NCI-H2227 treated with DMSO at 0.1 percent for 48 hours (cell line): ENCODE data around the gene DNAH6.

Experiments used
- DNase-seq: peaks from one replicate; lab custom pipeline; 2025; lab: John Stamatoyannopoulos, UW

The DNAH6 gene

DNA sequence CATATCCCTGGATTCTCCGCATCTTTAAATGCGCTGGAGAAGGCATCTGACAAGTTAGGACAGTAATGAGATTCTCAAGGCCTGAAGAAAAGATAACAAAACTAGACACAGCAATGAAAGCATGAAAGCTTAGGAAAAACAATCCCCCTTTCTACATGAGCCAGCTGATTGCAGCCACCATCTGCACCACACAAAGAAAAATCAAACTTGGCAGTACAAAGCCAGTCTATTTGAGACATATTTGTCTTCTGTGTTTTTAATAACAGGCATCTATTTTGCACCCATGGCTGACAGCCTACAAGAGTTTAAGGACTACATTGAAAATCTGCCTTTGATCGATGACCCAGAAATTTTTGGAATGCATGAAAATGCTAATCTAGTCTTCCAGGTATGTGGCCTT is 281.0 kb downstream of the DNAH6 start:
- DNase-seq = no peak

DNA sequence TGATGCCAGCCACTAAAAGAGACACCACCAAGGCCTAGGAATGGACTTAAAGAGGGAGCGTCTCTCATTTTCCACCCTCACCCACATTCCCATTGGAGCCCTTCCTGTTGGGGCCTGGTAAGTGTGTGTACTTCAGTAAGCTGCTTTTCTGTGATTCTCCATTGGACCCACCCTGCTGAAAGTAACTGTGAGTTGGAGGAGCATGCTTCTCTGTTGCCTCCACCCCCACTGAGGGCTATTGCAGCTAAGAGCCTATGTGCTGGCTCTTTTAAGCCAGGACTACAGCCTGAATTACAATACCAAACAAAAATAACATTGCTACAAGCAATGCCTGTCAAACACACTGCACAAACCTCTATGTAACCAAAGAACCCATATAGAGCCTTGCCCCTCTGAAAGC is 283.5 kb downstream of the DNAH6 start:
- DNase-seq = no peak

DNA sequence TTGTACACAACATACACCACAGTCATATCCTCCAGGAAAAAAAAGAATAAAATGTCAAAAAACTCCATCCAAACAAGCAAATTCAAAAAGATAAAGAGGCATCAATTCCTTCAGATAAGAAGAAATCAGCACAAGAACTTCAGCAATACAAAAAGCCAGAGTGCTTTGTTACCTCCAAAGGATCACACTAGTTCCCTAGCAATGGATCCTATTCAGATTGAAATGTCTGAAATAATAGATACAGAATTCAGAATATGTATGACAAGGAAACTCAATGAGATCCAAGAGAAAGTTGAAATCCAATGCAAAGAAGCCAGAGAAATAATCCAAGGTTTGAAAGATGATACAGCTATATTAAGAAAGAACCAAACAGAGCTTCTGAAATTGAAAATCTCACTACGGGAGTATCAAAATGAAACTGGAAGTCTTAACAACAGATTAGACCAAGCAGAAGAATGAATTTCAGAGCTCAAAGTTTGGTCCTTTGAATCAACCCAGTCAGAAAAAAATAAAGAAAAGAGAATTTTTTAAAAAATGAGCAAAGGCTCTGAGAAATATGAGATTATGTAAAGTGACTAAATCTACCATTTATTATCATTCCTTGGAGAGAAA is 284.0 kb downstream of the DNAH6 start:
- DNase-seq = no peak

DNA sequence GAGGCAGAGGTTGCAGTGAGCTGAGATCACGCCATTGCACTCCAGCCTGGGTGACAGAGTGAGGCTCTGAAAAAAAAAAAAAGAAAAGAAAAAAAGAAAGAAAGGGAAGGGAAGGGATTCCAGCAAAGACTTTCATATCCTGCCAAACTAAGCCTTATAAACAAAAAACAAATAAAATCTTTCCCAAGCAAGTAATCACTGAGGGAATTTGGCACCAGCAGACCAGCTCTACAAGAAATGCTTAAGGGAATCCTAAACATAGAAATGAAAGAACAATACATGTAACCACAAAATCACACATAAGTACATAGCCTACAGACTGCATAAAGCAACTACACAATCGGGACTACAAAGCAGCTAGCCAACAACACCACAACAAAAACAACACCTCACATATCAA is 285.5 kb downstream of the DNAH6 start:
- no peak for DNase-seq

DNA sequence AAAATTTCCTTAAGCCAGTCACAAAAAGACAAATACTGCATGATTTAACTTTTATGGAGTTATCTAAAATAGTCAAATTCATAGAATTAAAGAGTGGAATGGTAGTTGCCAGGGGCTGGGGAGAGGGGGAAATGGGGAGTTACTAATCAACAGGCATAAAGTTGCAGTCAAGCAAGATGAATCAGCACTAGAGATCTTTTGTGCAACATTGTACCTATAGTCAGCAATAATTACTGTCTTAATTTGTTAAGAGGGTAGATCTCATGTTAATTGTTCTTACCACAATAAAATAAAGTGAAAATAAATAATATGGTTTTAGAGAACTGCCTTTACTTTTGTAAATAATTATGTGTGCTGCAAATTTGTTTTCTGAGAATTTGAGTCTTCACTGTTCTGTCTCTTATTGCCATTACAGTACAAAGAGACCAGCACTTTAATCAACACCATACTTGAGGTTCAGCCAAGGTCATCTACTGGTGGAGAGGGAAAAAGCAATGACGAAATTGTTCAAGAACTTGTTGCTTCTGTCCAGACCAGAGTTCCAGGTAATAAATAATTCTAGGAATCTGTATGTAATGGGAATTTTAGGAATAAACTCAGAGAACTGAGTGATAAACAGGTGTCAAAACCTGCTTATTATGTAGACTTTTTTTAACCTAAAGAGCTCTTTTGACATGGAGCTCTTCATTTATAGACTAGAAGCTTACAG is 289.1 kb downstream of the DNAH6 start:
- no peak for DNase-seq

DNA sequence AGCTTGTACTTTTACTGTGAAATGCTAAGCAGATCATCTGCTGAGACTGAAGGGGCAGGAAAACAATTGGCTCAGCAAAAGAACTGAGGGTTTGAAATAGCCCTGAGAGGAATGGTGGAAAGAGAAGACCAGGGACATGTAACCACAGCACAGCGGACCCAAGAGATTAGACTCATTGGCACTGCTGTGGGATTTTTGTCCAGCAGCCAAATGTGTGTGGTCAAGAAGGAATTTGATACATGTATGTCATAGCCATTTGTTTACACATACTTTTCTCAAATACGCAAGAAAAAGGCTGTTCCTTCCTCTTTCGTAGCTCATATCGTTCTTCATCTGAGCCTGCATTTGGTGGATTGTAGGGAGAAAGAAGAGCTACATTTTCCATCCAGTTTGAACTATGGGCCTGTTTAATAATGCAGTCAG is 290.8 kb downstream of the DNAH6 start:
- no peak for DNase-seq

DNA sequence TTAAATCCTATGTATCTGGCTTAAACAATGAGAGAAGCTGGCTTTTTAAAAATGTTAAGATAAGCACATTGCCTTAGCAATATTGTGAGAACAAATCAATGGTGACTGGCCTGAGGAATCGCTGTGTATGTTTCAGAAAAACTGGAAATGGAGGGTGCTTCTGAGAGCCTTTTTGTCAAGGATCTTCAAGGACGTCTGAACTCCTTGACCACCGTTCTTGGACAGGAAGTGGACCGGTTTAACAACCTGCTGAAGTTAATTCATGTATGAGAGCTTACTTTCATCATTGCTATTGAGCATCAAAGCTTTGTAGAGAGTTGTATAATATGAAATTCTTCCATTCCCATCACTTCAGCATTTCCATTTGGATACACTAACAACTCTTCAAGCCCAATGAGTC is 292.0 kb downstream of the DNAH6 start:
- DNase-seq = no peak

DNA sequence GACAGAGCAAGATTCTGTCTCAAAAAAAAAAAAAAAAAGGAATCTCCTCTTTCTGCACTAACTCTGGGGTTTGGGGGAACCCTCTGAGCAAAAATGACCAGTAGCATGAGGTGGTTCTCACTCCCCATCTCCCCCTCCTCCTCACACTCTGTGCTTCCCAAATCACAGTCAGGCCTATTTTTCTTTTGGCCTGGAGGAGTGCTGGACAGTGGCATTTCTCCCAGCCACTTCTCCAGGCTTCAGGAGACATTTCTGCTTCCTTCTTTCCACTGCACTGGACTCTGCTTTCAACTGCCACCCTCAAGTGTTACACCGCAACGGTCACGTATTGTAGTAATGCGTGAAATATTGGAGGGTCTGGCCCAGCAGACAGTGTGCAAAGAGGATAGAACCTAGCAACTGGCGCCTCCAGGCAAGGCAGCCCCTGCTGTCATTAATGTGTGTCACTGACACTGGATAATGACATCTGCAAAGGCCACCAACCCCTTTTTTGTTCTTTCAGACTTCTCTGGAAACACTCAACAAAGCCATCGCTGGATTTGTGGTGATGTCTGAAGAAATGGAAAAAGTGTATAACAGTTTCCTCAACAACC is 295.6 kb downstream of the DNAH6 start:
- DNase-seq = no peak

DNA sequence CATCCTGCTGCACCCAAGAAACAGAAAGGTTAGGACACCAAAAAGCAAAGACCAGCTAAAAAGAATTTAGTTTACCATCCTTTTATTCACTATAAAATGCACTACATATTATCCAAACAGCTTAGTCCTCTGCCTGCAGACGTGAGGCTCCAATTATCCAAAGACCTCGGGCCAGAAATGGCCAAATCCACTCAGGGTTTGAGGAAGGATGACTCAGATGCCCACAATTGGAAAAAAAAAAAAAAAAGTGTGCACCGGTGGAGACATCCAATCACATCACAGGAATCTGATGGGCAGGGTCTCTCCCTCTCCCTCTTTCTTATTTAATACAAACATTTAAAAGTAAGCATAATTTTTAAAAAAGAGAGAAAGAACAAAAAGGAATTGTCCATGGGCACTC is 298.8 kb downstream of the DNAH6 start:
- DNase-seq = no peak

DNA sequence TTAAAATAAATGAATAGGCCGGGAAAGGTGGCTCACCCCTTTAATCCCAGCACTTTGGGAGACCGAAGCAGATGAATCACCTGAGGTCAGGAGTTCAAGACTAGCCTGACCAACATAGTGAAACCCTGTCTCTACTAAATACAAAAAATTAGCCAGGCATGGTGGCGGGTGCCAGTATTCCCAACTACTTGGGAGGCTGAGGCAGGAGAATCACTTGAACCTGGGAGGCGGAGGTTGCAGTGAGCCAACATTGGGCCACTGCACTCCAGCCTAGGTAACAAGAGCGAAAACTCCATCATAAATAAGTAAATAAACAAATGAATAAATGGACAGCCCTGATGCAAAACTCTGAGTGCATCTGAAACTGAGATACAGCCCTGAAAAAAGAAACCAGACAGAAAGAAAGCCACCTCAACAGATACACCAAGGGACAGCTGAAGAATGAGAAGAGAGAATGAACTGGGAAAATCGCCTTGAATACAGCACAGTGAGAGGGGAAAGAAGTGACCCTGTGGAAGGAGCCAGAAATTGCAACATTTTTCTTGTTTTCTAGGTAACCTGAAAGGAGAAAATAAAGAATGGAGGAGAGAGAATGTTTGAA is 300.2 kb downstream of the DNAH6 start:
- DNase-seq = no peak

DNA sequence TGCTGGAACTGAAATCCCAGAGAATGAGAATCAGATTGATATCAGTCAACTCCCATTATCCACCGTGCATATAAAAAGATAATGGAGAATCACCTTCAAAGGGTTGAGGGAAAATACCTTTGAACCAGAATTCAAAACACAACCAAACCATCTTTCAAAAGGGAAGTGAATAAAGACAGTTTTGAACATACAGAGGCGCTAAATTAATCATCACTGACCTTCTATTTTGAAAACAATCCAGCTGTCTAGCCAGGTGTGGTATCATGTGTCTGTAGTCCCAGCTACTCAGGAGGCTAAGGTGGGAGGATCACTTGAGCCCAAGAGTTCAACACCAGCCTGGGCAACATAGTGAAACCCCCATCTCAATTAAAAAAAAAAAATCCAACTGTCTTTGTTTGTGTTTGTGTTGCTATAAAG is 300.9 kb downstream of the DNAH6 start:
- DNase-seq = no peak

DNA sequence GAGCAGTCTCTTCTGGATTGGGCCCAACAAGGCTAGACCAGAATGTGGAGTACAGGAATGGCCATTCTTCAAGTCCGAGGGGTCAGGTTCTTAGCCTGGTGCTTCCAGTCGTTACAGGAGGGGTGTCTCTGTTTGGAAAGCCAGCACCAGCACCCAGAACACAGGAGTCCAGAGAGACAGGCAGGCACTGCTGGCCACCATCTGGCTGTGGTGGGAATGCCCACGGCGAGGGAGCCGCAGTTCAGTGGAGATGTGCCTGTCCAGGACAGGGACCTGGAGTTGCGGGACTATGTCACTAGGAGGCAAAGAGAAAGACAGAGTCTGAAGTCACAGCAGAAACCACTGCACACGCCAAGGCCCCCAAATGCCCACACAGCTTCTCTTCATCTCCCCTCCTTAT is 305.5 kb downstream of the DNAH6 start:
- DNase-seq = no peak

DNA sequence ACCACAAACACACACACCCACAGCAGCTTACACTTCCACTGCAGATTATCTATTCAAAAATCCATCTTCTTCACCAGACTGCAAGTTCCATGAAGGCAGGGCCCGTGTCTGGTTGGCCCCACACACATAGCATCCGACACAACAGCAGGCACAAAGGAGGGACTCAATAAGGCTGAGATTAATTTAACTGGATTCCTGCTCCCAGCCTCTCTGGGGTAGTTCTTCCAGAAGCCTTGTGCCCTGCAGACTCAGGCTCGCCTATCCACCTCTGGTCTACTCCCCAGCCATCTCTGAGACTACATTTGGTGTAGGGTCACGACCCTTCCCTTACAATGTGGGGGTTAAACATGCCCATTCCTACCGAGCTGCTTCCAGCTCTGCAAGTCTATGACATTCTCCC is 306.9 kb downstream of the DNAH6 start:
- no peak for DNase-seq

DNA sequence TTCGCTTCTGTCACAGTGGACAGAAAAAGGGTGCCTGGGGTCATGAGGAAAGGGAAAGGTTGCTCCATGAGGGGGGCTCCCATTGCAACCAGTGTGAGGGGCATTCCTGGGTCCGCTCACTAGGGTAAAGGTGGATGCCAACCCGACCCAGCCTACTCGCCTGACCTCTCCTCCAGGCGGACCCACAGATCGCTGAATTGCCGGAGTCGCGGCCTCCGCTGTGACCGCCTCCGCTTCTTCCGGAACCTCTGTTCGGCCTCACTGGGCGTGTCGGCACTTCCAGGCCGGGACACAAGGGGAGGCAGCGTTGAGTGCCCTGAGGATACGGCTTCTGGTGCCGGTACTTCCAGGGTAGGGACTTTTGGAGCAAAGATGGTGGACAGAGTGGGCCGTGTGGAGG is 307.5 kb downstream of the DNAH6 start:
- no peak for DNase-seq

DNA sequence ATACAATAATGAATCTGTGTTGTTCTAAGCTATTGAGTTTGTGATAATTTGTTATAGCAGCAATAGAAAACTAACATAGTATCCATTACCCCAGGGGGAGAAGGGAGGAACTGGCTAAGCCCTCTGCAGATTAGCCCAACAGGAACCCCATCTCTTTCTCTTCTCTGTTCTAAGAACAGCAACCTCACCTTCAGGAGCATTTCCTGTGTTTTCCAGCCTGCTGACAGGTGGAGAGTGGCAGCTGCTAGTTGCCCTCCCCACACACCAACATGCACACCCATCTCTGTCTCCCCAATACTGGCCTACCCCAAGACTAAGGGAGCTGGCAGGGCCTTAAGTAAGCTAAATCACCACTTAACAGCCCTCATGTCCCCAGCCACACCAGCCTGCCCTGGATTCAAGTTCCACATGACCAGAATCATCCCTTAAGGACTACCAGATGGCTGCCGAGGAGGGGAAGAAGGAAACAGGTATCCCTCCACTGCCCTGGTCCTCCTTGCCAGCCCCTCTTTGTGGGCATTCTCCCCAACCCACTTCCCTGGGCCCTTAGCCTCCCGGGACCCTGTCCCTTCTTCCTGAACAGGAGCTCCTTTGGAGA is 311.8 kb downstream of the DNAH6 start:
- no peak for DNase-seq

DNA sequence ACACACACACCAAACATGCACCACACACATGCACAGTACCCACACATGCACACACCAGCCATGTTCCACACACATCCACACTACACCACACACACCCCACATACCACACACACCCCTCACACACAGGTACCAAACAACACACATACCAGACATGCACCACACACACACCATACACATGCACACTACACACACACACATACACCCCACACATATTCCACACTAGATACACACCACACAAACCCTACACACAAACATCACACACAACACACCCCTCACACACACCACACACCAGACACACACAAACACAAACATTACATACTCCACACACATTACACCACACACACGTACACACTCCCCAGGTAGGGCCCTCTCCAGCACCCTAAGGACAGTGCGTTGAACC is 313.4 kb downstream of the DNAH6 start:
- no peak for DNase-seq

DNA sequence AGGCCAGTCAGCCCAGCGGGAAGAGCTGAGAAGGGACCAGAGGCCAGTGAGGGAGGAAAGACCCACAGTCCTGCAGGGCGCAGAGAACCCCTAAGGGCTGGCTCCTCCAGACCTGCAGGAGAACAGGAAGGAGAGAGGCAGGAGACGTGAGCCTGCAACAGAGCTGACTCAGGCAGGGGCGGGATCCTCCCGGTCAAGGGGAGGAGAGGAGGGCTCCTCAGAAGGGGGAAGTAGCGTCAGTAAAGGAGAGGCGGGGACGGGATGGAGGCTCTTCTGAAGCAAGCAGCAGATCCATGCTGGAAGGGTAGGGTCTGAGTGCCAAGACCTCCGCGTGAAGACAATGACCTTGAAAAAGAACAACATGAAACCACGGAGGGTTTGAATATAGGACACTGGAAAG is 313.8 kb downstream of the DNAH6 start:
- no peak for DNase-seq

DNA sequence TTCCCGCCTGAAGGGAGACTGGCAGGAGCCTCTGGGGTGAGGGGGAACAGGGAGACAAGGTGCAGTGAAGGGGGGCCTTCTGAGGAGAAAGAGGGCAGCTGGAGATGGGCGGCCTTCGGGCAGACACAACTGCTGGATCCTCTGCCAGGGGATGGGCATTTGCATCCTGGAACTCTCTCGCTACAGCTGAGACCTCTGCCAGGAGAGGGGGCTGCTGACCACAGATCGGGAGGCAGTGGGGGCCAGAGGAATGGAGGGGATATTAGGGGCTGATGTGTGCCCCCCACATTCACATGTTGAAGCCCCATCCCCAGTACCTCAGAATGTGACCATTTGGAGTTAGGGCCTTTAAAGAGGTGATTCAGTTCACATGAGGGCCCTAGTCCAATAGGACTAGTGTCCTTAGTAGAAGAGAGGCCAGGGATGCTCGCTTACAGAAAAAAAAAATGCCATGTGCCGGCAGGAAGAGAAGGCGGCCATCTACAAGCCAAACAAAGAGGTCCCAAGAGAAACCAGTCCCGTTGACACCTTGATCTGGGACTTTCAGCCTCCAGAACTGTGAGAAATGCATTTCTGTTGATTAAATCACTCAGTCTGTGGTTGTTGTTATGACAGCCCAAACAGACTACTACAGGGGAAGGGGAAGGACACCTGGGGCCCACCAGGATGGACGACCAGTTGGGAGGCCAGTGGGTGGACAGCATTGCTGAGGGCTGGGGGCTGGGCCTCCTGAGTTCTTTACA is 314.6 kb downstream of the DNAH6 start:
- no peak for DNase-seq

DNA sequence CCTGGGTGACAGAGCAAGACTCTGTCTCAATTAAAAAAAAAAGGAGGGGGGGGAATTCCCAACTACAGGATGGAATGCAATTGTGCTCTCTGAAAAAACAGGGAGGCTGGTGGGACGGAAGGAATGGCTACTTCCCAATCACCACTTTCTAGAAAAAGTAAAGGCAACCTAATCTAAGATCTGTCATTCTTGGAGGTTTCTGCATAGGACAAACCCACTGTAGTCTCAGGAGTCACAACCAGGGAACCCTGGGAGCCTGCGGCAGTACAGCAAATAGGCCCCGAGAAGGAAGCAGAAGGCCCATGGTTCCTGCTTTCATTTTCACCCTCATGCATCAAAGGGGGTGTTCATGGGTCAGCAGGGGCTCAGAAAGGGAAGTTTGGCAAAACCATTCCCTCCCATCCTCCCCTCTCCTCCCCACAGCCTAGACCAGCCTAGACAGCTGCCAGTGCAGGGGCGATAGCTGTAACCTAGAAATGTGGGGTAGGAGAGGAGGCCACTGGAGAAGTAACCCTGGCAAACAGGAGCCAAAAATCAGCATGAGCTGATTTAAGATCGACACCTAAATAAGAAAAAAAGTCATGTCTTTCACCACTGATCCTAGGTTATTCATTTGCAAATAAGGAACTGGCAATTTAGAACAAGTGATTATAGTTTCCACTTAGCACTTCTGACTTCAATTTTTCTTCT is 316.6 kb downstream of the DNAH6 start:
- DNase-seq = no peak

DNA sequence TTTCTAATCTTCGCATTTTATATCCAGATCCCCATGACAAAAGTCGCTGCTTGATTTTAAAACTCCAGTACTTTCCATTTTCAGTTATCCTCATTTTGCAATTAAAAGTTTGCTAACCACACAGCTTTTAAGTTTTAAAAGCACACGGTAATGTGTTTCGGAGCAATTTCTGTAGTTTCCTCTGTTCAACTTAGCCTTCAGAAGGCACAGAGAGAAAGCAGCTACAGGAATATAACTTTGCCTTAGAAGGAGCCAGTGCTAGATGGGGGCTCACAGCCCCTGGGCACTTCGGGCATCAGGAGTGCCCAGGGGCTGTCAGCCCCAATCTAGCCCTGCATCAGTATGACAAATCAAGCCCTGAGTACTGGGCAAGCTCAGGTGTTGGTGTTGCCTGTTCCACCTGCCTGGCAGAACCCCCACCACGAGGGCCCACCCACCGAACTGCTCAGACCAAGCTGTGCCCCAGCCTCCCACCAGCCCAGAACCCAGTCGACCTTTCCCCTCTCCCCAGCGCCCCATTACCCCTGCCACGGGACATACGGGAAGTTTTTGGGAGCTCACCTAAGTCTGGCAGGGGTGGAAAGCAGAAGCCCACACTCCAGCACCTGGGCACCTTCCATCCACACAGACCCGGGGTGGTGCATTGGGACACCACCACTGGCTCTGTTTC is 317.3 kb downstream of the DNAH6 start:
- no peak for DNase-seq

DNA sequence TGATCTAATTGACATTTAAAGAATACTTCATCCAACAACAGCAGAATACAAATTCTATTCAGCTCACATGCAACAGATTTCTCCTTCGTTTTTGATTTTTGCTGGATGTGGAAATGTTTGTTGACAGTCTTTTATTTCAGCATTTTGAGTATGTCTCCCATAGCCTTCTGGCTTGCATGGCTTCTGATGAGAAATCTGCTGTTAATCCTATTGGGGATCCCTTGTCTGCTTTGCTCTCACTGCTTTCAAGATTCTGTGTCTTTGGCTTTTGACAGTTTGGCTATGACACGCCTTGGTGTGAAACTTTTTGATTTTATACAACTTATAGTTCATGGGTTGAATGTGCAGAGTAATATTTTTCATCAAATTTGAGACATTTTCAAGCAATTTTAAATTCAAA is 319.9 kb downstream of the DNAH6 start:
- no peak for DNase-seq
